Measurements from ENCODE around the gene R3HDM1. TPM values are rescaled to one million over a fixed set of nuclear protein-coding genes. Genes with fewer than 3 reads are reported as not detected.

Gene R3HDM1
- total RNA-seq, 4 donors from 2014 or later: 15.9 to 27.9 (median 22.8) TPM

DNA sequence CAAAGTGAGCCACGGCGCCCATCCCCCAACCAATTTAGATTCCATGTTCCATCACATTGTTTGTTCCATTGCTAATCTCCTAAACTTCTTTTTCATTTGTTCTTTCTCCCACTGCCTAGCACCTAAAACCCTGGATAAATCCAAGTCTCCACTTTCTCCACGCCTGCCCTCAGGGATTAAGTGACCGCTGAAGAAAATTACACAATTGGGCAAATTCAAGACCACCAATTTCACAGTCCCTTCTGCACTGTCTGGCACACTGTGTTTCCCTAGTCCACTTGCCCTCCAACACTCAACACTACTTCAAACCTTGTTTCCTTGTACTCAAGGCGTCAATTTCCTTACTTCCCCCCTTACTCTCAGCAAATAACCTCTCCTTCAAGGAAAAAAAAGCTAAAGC lies 205.3 kb downstream of the R3HDM1 start:
- H3K36me3 ChIP-seq: no peaks in the 10 kb centered on the region
- H3K27me3 ChIP-seq: no peaks in the 10 kb centered on the region
- 91 to 100% methylated on average over 2 to 5 of the region's 5 CpGs for WGBS, 2 donors (ENCODE audit: low coverage in 1 of 2)
- TF ChIP-seq, protein P1, sequence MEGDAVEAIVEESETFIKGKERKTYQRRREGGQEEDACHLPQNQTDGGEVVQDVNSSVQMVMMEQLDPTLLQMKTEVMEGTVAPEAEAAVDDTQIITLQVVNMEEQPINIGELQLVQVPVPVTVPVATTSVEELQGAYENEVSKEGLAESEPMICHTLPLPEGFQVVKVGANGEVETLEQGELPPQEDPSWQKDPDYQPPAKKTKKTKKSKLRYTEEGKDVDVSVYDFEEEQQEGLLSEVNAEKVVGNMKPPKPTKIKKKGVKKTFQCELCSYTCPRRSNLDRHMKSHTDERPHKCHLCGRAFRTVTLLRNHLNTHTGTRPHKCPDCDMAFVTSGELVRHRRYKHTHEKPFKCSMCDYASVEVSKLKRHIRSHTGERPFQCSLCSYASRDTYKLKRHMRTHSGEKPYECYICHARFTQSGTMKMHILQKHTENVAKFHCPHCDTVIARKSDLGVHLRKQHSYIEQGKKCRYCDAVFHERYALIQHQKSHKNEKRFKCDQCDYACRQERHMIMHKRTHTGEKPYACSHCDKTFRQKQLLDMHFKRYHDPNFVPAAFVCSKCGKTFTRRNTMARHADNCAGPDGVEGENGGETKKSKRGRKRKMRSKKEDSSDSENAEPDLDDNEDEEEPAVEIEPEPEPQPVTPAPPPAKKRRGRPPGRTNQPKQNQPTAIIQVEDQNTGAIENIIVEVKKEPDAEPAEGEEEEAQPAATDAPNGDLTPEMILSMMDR (IDR thresholded peaks at IDR 0.05): no peak
- no peak for TF ChIP-seq EP300 (IDR thresholded peaks at IDR 0.05)
- TF ChIP-seq POLR2AphosphoS5 (IDR thresholded peaks at IDR 0.05): no peak
- no peak for TF ChIP-seq POLR2A (IDR thresholded peaks at IDR 0.05)
- no peak for ATAC-seq
- no peak overlapping the region for H3K27ac ChIP-seq
- no peak overlapping the region for H3K4me3 ChIP-seq
- H3K9me3 ChIP-seq: no peaks in the 10 kb centered on the region
- no peaks in the 10 kb centered on the region for H3K4me1 ChIP-seq

DNA sequence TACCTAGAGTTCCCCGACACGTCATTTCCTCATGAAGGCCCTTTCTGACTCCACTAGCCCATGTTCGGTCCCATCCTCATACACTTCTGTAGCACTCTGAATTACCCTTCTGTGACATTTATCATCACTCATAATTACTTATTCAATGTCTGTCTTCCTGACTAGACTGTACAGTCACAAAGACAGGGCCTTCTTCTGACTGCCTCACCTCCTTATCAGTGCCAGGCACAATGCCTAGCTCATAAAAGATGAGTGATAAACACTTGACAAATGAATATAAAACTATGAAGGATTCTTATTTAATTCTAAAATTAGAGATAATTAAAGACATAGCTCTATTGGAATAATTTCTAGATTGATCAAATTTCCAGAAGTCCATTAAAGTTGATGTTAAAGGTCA lies 208.9 kb downstream of the R3HDM1 start:
- no peak for TF ChIP-seq POLR2AphosphoS5 (IDR thresholded peaks at IDR 0.05)
- H3K4me1 ChIP-seq: peaks cover 0 to 24% (median 6%) of the 10 kb centered on the region in 3 donors
- 87 to 100% methylated on average over 2 to 3 of the region's 3 CpGs for WGBS, 2 donors (ENCODE audit: low coverage in 1 of 2)
- no peaks in the 10 kb centered on the region for H3K36me3 ChIP-seq
- H3K4me3 ChIP-seq: no peak overlapping the region
- ATAC-seq: no peak
- H3K27ac ChIP-seq: no peak overlapping the region
- H3K27me3 ChIP-seq: no peaks in the 10 kb centered on the region
- no peaks in the 10 kb centered on the region for H3K9me3 ChIP-seq

DNA sequence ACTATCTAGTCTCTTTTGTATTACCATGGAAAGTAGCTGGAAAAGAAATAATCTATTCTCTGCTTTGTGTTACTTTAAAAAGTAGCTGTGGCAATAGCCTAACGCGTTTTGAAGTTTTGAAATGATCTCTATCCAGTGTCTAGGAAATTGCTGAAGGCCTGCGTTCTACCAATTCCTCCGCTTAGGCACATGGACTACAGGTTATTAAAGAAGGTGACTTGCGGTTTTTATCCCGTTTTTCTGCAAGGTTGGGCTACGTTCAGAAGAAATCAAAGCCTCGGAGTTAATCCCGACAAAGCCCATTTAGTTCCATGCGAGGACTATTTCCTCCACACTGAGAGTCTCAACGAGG lies 209.7 kb downstream of the R3HDM1 start:
- Histone ChIP-seq H3K36me3 (no peaks in the 10 kb centered on the region), H3K27me3 (no peaks in the 10 kb centered on the region), H3K4me3 (peak overlapping the region in 1 of 2 donors; percentile 96), H3K4me1 (peaks cover 0 to 33% (median 6%) of the 10 kb centered on the region in 3 donors), H3K9me3 (no peaks in the 10 kb centered on the region), H3K27ac (peak overlapping the region in 3 of 4 donors; percentile 98 to 100 (median 100))
- no peak for ATAC-seq
- WGBS, 2 donors (ENCODE audit: low coverage in 1 of 2): 84% methylated on average over 5 to 11 of the region's 11 CpGs
- TF ChIP-seq POLR2A (IDR thresholded peaks at IDR 0.05): no peak
- TF ChIP-seq, protein P1 (IDR thresholded peaks at IDR 0.05): no peak
- TF ChIP-seq POLR2AphosphoS5 (IDR thresholded peaks at IDR 0.05): no peak
- no peak for TF ChIP-seq EP300 (IDR thresholded peaks at IDR 0.05)

DNA sequence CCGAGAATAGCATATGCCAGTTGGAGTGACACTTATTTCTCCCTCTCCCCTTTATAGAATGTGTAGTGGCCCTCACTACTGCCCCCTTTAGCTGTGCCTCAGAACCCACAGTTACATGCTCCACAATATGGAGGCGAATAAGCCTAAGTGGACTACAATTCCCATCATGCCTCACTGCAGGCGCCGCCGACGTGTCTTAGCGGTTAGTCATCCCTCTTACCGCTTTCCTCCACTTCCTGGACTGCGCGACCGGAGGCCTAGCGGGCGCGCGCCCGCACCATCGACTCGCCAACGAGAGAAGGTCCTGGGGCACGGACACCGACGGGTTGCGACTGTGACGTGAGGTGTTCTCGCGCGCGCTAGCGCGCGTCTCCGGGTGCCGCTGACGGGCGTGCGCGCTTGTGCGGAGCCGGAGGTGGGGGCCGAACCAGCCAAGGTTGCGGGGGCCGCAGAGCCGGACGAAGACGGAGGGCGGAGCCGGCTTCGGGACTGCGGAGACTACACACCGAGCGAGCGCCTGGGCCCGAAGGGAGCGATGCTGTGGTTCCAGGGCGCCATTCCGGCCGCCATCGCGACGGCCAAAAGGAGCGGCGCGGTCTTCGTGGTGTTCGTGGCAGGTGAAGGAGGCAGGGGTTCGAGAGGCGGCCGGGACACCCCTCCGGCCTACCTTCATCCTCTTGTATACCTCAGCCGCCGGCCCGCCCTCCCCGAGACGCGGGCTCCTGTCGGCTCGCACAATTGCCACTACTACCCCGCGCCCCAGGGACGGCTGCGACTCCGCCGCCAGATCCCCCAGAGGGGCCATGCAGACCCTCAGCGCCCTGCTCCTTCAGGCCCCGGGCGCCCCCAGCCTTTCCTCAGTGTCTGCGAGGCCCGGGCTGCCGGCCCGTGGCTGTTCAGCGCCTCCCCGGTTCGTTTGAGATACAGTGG lies 210.4 kb downstream of the R3HDM1 start, which contains the start of gene UBXN4:
TSS of gene UBXN4 (plus strand) at position 461 of the 930 bp plus-strand sequence. CDS start at position 536, 75 bp downstream.
- Histone ChIP-seq H3K9me3 (no peaks in the 10 kb centered on the region), H3K36me3 (no peaks in the 10 kb centered on the region), H3K4me1 (peaks cover 0 to 39% (median 6%) of the 10 kb centered on the region in 3 donors), H3K27ac (peak within 1 kb of the TSS; percentile 96 to 100 (median 99)), H3K4me3 (peak within 1 kb of the TSS; percentile 76 to 96), H3K27me3 (no peaks in the 10 kb centered on the region)
- TF ChIP-seq EP300 (IDR thresholded peaks at IDR 0.05) (no peak), POLR2AphosphoS5 (IDR thresholded peaks at IDR 0.05) (peak; percentile 93), POLR2A (IDR thresholded peaks at IDR 0.05) (peak; percentile 89 to 90)
- TF ChIP-seq, protein P1 (IDR thresholded peaks at IDR 0.05): peak in 3 of 4 experiments; percentile 18 to 43 (median 31)
- 2 to 20% methylated on average over 1 to 16 of the region's 93 CpGs for WGBS, 2 donors (ENCODE audit: low coverage in 1 of 2)
- peak; percentile 99 for ATAC-seq

- ATAC-seq: peak; percentile 23
- H3K27me3 ChIP-seq: no peaks in the 10 kb centered on the region
- H3K36me3 ChIP-seq: no peaks in the 10 kb centered on the region
- H3K4me3 ChIP-seq: peak overlapping the region; percentile 76 to 96
- peak; percentile 74 for TF ChIP-seq POLR2AphosphoS5 (IDR thresholded peaks at IDR 0.05)
- TF ChIP-seq, protein P1 (IDR thresholded peaks at IDR 0.05): no peak
- 0% methylated on average over 4 of the region's 34 CpGs for WGBS, 2 donors (ENCODE audit: low coverage in 1 of 2)
- peaks cover 0 to 44% (median 6%) of the 10 kb centered on the region in 3 donors for H3K4me1 ChIP-seq
- peak overlapping the region; percentile 96 to 100 (median 99) for H3K27ac ChIP-seq
- no peaks in the 10 kb centered on the region for H3K9me3 ChIP-seq
Measured at GRCh38 chr2:135742325-135742757, 211.1 kb downstream of the R3HDM1 start.

Data from gastroesophageal sphincter (tissue), 4 donors.